Osteoblast (primary cell): ENCODE results near the gene PLCH2. TPM values are rescaled to one million over a fixed set of nuclear protein-coding genes. Genes with fewer than 3 reads are reported as not detected.

Source experiments
- DNase-seq: peaks from one replicate; pipeline ENCODE4 v3.0.0; 2011; ENCODE audit warnings: low spot score, mixed read lengths; ENCODE audit not compliant: insufficient read length; ENCODE audit errors: missing footprints
- H2AFZ ChIP-seq: 2 replicates; pipeline ENCODE4 v1.6.0; 2011; ENCODE audit warnings: mild to moderate bottlenecking, low read length
- H3K27ac ChIP-seq: 2 replicates; pipeline ENCODE4 v1.5.1; 2011; ENCODE audit warnings: mild to moderate bottlenecking, low read depth, low read length, moderate library complexity
- H3K27me3 ChIP-seq: 2 replicates; pipeline ENCODE4 v1.6.0; 2012; ENCODE audit warnings: mild to moderate bottlenecking, control low read depth, inconsistent platforms, low read length, moderate library complexity; ENCODE audit not compliant: insufficient read depth
- H3K36me3 ChIP-seq: 2 replicates; pipeline ENCODE4 v1.5.1; 2011; ENCODE audit warnings: mild to moderate bottlenecking, low read length, control low read depth, moderate library complexity; ENCODE audit not compliant: insufficient read depth
- H3K4me1 ChIP-seq: 2 replicates; pipeline ENCODE4 v1.5.1; 2011; ENCODE audit warnings: mild to moderate bottlenecking, low read length, control low read depth, moderate library complexity; ENCODE audit not compliant: insufficient read depth
- H3K4me2 ChIP-seq: 2 replicates; pipeline ENCODE4 v1.6.0; 2011; ENCODE audit warnings: mild to moderate bottlenecking, low read length; ENCODE audit not compliant: insufficient read depth
- H3K4me3 ChIP-seq: fragments of 200-600 bp; sonication (generic); 3 replicates; pipeline ENCODE4 v1.5.1; 2012; ENCODE audit warnings: mild to moderate bottlenecking, low read length, inconsistent platforms; ENCODE audit not compliant: insufficient read depth
- H3K79me2 ChIP-seq: 2 replicates; pipeline ENCODE4 v1.6.0; 2012; ENCODE audit warnings: mild to moderate bottlenecking, low read length, control low read depth, inconsistent platforms; ENCODE audit not compliant: insufficient read depth
- H3K9me3 ChIP-seq: 2 replicates; pipeline ENCODE4 v1.5.1; 2011; ENCODE audit warnings: low read depth, low read length, control low read depth
- H4K20me1 ChIP-seq: 2 replicates; pipeline ENCODE4 v1.6.0; 2012; ENCODE audit warnings: mild to moderate bottlenecking, low read length, control low read depth; ENCODE audit not compliant: insufficient read depth
- total RNA-seq: library from RNA; depleted of rRNA; stranded (reverse); fragments of >200 nt; gene quantifications from 2 replicates; pipeline ENCODE4 v1.2.3, GENCODE V29; 2012
- TF ChIP-seq, protein P1 (sequence below): IDR thresholded peaks from 2 replicates; pipeline ENCODE4 v1.5.1; 2011; ENCODE audit warnings: mild to moderate bottlenecking, low read depth, low read length, moderate library complexity; ENCODE audit errors: extremely low read depth

PLCH2 gene
- total RNA-seq, 1 donor: under 0.01 TPM

DNA sequence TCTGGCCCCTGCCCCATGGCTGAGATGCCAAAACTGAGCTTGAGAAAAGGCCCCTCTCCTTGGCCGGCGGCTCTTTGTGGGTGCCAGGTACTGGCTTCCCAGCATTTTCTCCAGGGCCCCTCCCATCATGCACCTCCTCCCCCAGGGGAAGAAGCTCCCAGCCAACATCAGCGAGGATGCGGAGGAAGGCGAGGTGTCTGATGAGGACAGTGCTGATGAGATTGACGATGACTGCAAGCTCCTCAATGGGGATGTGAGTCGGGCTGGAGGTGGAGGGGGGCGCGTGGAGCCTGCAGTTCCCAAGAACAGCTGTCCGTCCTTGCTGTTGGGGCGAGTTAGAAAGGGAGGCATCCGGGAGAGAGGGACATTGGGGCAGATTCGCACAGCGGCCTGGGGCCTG, 13.5 kb downstream of the PLCH2 start:
- no peak overlapping the region for H3K4me2 ChIP-seq
- TF ChIP-seq, protein P1, sequence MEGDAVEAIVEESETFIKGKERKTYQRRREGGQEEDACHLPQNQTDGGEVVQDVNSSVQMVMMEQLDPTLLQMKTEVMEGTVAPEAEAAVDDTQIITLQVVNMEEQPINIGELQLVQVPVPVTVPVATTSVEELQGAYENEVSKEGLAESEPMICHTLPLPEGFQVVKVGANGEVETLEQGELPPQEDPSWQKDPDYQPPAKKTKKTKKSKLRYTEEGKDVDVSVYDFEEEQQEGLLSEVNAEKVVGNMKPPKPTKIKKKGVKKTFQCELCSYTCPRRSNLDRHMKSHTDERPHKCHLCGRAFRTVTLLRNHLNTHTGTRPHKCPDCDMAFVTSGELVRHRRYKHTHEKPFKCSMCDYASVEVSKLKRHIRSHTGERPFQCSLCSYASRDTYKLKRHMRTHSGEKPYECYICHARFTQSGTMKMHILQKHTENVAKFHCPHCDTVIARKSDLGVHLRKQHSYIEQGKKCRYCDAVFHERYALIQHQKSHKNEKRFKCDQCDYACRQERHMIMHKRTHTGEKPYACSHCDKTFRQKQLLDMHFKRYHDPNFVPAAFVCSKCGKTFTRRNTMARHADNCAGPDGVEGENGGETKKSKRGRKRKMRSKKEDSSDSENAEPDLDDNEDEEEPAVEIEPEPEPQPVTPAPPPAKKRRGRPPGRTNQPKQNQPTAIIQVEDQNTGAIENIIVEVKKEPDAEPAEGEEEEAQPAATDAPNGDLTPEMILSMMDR: no peak
- no peaks in the 10 kb centered on the region for H3K79me2 ChIP-seq
- H3K9me3 ChIP-seq: peaks cover 3% of the 10 kb centered on the region
- H3K36me3 ChIP-seq: no peaks in the 10 kb centered on the region
- H3K4me3 ChIP-seq: no peak overlapping the region
- peaks cover 3% of the 10 kb centered on the region for H4K20me1 ChIP-seq
- no peak overlapping the region for H2AFZ ChIP-seq
- H3K27me3 ChIP-seq: peaks cover 13% of the 10 kb centered on the region
- H3K4me1 ChIP-seq: peaks cover 11% of the 10 kb centered on the region
- H3K27ac ChIP-seq: no peak overlapping the region
- no peak for DNase-seq

DNA sequence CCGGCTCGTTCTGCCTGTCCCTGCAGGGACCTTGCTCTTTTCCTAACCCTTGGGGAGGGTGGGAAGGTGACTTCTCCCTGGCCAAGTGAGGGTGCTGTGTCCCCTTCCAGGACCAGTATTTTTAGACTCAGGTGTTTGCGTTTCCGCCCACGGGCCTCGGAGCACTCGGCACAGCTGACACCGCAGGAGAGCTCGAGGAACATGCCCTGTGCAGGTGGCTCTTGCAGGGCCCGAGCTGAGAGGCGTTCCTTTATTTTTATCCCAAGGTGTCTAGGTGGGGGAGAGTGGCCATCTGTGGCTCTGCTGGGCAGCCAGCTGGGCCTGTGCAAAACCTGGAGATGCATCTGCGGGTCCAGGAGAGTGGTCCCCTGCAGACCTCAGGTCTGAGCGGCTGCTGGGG, 16.0 kb downstream of the PLCH2 start:
- Histone ChIP-seq H3K27me3 (peaks cover 13% of the 10 kb centered on the region), H3K4me2 (no peak overlapping the region), H3K27ac (no peak overlapping the region), H3K36me3 (no peaks in the 10 kb centered on the region), H3K4me1 (peaks cover 11% of the 10 kb centered on the region), H3K9me3 (peaks cover 3% of the 10 kb centered on the region), H3K79me2 (no peaks in the 10 kb centered on the region), H3K4me3 (no peak overlapping the region), H4K20me1 (peaks cover 3% of the 10 kb centered on the region), H2AFZ (no peak overlapping the region)
- TF ChIP-seq, protein P1: no peak
- no peak for DNase-seq

DNA sequence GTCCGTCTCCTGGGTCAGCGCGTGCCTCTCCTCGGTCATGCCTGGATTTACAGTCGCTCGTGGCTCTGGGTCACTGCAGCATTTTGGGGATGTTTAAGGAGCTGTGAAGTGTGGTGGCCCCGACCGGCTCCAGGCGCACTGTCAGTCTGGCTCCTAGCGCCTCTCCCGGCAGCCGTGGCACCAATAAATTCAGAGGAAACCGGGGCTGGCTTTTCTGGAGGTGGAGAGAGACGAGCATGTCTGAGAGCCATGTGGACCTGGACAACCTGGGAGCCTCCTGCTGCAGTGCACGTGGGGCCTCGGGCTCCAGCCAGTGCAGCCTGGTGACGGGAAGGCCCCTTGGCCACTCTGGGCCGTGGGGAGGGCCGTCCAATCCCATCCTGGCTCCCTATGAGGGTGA, 17.1 kb downstream of the PLCH2 start:
- Histone ChIP-seq H3K79me2 (no peaks in the 10 kb centered on the region), H4K20me1 (peaks cover 3% of the 10 kb centered on the region), H2AFZ (no peak overlapping the region), H3K4me3 (no peak overlapping the region), H3K9me3 (peaks cover 3% of the 10 kb centered on the region), H3K27ac (no peak overlapping the region), H3K4me2 (no peak overlapping the region), H3K36me3 (no peaks in the 10 kb centered on the region), H3K4me1 (peaks cover 11% of the 10 kb centered on the region), H3K27me3 (peaks cover 13% of the 10 kb centered on the region)
- no peak for DNase-seq
- TF ChIP-seq, protein P1: no peak

- peaks cover 3% of the 10 kb centered on the region for H4K20me1 ChIP-seq
- DNase-seq: no peak
- peaks cover 11% of the 10 kb centered on the region for H3K4me1 ChIP-seq
- H3K79me2 ChIP-seq: no peaks in the 10 kb centered on the region
- TF ChIP-seq, protein P1: no peak
- peaks cover 13% of the 10 kb centered on the region for H3K27me3 ChIP-seq
- no peak overlapping the region for H3K4me2 ChIP-seq
- H3K27ac ChIP-seq: no peak overlapping the region
- H3K36me3 ChIP-seq: no peaks in the 10 kb centered on the region
- no peak overlapping the region for H3K4me3 ChIP-seq
- no peaks in the 10 kb centered on the region for H3K9me3 ChIP-seq
- no peak overlapping the region for H2AFZ ChIP-seq
Observed at GRCh38 chr1:2493691-2494322, 17.7 kb downstream of the PLCH2 start.
